Testis (tissue), 2 donors: ENCODE data around the gene ARL5A.

Source experiments
- POLR2A ChIP-seq: fragments of 450-650 bp; IDR thresholded peaks from one replicate; pipeline ENCODE4 v1.6.1; 2017; ENCODE audit warnings: antibody characterized with exemption, mild to moderate bottlenecking, moderate library complexity
- TF ChIP-seq, protein P1 (sequence below), 3 experiments: fragments of 450-650 bp in 2 of 3; fragments of 200-600 bp in 1 of 3; sonication (generic) in 1 of 3; IDR thresholded peaks; one replicate each; pipeline ENCODE4 v1.5.1; 2016 to 2019; ENCODE audit warnings: antibody characterized with exemption in 3 of 3, mild to moderate bottlenecking in 2 of 3, moderate library complexity in 1 of 3

- TF ChIP-seq, protein P1, sequence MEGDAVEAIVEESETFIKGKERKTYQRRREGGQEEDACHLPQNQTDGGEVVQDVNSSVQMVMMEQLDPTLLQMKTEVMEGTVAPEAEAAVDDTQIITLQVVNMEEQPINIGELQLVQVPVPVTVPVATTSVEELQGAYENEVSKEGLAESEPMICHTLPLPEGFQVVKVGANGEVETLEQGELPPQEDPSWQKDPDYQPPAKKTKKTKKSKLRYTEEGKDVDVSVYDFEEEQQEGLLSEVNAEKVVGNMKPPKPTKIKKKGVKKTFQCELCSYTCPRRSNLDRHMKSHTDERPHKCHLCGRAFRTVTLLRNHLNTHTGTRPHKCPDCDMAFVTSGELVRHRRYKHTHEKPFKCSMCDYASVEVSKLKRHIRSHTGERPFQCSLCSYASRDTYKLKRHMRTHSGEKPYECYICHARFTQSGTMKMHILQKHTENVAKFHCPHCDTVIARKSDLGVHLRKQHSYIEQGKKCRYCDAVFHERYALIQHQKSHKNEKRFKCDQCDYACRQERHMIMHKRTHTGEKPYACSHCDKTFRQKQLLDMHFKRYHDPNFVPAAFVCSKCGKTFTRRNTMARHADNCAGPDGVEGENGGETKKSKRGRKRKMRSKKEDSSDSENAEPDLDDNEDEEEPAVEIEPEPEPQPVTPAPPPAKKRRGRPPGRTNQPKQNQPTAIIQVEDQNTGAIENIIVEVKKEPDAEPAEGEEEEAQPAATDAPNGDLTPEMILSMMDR (IDR thresholded peaks at IDR 0.05), result no peak
- TF ChIP-seq POLR2A, result no peak
Observed at GRCh38 chr2:151754253-151754897, 73.8 kb downstream of the ARL5A start.
